HG02885 (cell line): Measurements from ENCODE around the gene CBFB.

Source experiments
- ATAC-seq: cut with Tn5 transposase; IDR thresholded peaks from one replicate; pipeline ENCODE4 v1.9.1; 2021; ENCODE audit warnings: mild to moderate bottlenecking; ENCODE audit not compliant: unreplicated experiment, poor library complexity

CBFB gene

DNA sequence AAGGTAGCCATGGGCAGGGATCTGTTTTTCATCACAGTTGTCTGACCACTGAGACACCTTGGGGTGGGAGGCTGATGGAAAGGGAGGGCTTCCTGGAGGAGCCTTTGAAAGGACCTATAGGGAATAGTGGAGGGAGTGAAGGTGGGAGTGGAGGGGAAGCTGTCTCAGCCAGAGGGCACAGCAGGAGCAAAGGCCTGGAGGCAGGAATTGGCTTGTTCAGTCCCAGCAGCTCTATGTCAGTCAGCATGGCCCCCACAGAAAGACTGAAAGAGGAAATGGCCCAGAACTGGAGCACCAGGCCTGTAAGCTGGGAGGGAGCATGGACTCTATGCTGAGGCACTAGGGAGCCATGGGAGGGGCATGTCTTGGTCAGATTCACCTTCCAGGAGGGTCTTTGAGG, 12.8 kb upstream of the CBFB start:
- no peak for ATAC-seq

DNA sequence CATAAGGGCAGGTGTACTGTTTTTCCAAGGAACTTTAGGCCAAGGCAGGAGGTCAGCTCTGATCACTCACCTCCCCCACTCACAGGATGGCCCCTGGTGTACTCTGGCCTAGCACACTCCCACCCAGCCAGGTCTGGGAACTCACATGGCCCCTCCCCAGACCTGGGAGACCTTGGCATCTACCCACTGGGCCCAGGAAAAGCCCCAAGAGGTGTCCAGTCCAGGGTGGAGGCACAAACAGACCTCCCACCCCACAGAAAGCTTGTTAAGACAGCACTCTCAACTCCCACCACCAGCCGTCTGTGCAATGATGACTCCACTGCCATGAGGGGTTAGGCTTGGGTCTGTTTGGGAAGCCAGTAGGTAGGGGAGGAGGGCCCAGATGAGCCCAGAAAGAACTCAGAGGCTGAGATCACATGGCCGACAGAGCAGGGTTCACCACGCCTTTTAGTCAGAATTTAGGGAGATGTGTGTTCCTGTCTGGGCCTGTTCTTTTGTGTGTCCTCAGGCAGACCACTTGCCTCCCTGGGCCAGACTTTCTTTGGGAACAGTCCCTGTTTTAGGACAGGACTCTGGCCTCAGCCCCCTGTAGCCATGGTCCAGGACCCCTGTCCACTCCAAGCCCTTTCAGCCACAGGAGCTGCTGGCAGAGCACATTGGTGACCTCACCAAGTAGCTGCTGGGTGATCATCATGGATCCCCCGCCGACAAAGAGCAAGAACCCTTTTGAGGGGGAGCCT, 12.1 kb upstream of the CBFB start:
- no peak for ATAC-seq

GRCh38 chr16:67017421-67017750, 11.6 kb upstream of the CBFB start:
- ATAC-seq = no peak

- ATAC-seq = peak; percentile 80
Measured at GRCh38 chr16:67017810-67018488, 11.0 kb upstream of the CBFB start.

- ATAC-seq = no peak
Measured at GRCh38 chr16:67019171-67019570, 9.8 kb upstream of the CBFB start.

GRCh38 chr16:67021321-67021720, 7.6 kb upstream of the CBFB start:
- ATAC-seq = no peak

GRCh38 chr16:67022531-67023214, 6.3 kb upstream of the CBFB start:
- ATAC-seq = no peak

DNA sequence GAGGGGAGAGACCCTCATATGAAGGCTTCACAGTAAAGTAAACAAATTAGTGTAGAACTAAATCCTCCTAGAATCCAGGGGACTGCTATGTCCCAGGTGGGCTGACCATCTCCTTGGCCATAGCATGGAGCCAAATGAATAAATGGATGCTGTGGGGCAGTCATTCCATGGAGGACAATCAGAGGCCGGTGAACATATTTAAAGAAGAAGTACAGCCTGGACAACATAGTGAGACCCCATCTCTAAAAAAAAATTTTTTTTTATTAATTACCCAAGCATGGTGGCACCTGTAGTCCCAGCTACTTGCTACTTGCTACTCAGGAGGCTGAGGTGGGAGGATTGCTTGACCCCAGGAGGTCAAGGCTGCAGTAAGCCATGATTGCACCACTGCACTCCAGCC, 5.3 kb upstream of the CBFB start:
- ATAC-seq = no peak

DNA sequence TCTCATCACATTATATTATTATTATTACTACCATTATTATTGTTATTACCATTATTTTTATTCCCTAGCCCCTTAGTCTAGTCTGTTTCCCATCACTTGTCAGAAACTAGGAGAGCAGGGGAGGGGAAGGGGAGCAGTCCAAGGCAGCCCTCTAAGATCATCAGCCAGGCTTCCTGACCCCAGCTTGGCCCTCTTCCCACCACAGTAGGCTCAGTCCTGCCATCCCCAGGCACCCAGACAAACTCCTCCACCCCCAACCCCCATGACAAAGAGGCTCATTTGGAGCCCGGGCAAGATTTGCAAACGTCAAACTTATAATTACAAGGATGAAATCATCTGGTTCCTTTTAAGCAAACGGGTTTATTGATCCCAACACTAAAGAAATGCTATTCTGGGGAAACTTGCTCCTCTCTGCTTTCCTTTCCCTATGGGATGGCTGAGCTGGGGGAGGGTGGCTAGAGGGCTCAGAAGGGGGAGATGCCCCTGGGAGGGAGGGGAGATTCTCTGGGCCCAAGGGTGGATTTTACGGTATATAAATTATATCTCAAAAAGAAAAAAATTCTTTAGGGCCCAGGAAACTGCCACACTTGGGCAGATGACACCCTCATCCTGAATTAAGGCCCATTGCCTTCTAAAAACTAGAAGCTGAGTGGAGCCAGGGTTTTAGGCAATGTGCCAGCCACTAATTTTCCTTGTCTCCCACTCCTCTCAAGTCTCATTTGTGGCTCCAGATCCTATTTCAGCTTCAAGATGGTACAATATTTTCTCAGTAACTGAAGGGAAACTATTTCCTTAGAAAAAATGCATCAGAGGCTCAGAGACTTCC, 4.4 kb upstream of the CBFB start:
- ATAC-seq = no peak

- no peak for ATAC-seq
Measured at GRCh38 chr16:67025210-67025550, 3.8 kb upstream of the CBFB start.

DNA sequence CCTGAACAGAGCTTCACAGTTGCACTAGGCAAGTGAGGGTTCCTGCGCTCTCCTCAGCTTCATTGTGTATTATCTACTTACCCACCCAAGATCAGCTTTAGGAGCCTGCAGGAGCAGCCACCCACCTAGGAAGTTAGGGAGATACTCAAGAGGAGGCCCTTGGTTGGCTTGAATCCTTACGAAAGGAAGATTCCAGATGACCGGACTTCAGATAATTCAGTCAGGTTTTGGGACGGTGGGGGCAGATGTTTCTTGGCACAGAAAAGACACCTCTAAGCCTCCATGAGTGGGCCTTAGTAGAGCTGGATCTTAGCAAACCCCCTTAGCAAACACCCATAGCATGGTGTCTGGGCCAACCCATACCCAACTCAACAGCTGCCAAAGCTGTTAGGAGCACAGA, 2.4 kb upstream of the CBFB start:
- no peak for ATAC-seq

- no peak for ATAC-seq
Measured at GRCh38 chr16:67027046-67027445, 1.9 kb upstream of the CBFB start.

DNA sequence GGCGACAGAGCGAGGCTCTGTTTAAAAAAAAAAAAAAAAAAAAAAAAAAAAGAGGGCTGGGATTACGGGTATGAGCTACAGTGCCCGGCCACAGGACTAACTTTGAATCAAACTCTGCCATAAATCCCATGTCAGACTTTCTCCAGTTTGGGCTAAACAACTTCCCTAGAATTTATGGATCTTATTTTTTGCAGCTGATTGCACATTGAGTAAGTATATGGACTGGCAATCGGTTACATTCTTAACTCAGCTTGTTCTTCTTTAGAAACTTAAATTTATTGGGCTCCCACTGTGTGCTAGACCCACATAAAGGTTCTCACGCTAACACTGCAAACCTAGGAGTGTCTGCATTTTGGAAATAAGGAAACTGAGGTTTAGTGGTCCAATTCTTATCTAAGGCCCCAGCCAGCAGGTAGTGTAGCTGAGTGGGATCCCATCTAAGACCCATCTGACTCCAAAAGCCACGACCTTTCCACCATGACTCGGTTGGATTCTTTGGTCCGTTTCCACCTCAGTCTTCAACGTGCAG, 718 bp upstream of the CBFB start:
- ATAC-seq = no peak

DNA sequence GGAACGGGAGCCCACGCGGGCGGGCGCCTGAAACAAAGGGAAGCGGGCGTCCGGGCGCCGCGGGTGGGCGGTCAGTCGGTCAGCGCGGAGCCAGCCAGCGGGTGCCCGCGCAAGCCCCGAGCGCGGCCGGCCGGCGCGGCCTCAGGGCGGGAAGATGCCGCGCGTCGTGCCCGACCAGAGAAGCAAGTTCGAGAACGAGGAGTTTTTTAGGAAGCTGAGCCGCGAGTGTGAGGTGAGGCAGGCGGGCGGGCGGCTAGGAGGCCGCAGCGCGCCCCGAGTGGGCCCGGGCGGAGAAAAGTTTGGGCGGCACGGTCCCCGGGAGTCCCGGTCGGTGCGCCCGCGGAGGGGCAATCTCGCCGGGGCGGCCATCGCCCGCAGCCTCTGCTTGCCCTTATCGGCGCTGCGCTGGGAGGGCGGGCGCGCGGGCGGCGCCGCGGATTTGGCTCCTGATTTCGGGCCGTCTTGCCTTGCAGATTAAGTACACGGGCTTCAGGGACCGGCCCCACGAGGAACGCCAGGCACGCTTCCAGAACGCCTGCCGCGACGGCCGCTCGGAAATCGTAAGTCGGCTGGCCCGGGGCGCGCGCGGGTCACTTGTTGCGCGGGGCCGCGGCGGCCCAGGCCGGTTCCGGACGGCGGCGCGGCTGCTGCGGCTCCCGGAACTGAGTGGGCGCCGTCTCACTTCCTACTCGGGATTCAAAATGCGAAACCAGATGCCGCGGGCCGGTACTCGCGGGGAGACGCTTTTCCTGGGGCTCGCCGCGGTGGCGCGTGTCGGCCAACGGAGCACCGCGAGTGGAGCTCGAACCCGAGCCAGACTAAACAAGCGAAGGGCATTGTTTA, 526 bp downstream of the CBFB start:
- ATAC-seq = peak; percentile 43

GRCh38 chr16:67030221-67030962, 1.4 kb downstream of the CBFB start:
- ATAC-seq = no peak

GRCh38 chr16:67034487-67034886, 5.5 kb downstream of the CBFB start:
- no peak for ATAC-seq

DNA sequence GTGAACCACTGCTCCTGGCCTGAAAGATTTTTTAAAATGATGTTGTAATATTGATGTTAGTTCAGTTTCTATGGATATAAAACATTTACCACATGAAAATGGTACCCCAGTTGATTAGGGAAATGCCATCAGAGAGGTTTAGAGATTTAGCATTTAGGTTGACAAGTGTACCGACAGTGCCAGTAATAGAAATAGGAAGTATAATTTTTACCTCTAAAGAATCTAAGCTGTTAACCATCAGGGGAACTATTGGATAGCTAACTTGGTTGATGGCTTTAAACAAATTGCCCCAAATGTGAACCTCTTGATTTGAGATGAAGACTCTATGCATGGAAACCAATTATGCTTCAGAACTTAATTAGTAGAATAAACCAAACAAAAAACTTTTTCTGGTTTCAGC, 6.4 kb downstream of the CBFB start:
- no peak for ATAC-seq

- no peak for ATAC-seq
Measured at GRCh38 chr16:67036323-67036741, 7.4 kb downstream of the CBFB start.
